NCI-H748 (cell line): ENCODE results near the gene TEX9.
"Not testable (repeated sequence)": the region's sequence is repeated elsewhere in the genome, so short reads cannot be mapped to it uniquely, and the experiment has no call there.

ENCODE experiments used
- DNase-seq: peaks from one replicate; lab custom pipeline; 2025; ENCODE audit not compliant: unreplicated experiment; lab: John Stamatoyannopoulos, UW

Gene TEX9

DNA sequence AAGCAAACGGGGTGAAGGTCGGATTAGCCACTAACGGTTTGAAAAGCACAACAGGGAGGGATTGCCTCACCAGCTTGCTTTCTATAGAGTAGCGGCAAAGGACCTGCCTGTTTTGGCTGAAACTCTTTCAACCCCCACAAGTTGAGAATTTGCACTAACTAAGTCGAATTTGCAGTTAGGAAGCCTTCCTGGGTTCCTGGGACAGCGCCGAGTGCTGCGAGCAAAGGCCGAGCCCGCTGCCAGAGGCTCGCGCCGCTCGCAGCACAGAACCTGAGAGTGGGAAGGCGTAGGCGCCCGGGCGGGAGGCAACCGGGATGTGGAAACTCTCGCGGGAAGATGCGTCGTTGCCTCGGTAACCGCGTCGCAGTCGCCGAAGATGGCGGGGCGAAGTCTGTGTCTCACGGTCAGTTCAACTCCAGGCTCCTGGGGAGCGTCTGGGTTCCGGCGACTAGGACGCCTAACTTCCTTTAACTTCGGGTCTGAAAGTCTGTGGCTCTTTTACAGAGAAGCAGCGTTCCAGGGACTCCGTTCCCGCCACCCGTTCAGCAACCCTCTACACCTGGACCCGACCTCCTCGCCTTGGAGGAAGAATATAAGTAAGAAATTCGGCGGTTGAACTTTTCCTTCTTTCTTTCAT, at the start of gene TEX9:
Gene TEX9, plus strand, starts transcription at position 352 of the 637 bp plus-strand sequence. Its CDS starts 25 bp downstream, at position 377.
- DNase-seq, result peak; percentile 87

DNA sequence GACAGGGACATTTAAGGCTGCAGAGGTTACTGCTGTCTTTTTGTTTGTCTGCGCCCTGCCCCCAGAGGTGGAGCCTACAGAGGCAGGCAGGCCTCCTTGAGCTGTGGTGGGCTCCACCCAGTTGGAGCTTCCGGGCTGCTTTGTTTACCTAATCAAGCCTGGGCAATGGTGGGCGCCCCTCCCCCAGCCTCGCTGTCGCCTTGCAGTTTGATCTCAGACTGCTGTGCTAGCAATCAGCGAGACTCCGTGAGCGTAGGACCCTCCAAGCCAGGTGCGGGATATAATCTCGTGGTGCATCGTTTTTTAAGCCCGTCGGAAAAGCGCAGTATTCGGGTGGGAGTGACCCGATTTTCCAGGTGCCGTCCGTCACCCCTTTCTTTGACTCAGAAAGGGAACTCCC, 48.7 kb upstream of the TEX9 start:
- not testable (repeated sequence) for DNase-seq

DNA sequence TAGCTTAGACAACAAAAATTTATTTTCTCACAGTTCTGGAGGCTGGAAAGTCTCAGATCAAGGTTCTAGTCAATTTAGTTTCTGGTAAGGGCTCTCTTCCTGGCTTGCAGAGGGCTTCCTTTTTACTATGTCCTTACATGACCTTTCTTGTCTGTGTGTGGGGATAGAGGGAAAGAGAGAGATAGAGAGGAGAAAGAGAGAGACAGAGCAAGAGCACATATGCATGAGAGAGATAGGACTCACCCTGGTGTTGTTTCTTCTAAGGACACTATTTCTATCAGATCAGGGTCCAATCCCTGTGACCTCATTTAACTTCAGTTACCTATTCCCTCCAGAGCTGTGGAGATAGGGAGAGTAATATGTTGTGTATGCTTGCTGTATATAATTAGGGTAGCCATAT, 44.9 kb upstream of the TEX9 start:
- DNase-seq, result no peak

DNA sequence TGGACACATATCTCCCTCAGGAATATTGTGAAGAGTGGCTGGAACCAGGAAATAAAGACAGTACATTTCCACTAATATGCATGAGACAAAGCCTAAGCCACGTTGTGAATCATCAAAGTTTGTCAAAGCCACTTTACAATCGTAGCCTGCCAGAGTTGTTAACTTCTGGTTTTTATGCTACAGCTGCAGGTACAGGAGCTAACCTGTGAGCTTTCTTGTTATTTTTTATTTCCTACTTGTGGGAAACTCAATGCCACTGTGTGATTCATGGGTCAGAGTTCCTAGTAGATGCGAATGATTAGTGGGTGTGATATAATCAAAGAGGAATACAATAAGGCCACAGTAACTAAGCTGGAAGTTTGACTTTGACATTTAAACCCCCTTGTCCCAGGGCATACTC, 44.4 kb upstream of the TEX9 start:
- no peak for DNase-seq

DNA sequence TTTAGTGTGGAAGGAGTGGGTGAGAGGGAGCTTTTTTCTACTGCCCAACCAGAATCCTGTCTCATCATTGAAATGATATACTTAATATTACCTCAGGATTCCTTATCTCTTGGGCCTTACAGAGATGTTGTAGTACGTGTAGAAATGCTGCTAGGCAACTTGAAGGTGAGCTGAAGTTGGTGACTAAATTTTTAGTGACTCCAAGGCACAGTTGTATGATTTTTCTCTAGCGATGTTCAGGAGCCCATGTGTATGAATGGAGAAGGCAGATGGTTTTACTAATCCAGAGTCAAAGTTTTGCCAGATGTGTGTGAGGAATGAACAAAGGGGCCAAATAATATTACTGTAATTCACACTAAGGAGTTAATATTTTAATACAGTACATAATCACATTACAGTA, 42.8 kb upstream of the TEX9 start:
- DNase-seq, result no peak

DNA sequence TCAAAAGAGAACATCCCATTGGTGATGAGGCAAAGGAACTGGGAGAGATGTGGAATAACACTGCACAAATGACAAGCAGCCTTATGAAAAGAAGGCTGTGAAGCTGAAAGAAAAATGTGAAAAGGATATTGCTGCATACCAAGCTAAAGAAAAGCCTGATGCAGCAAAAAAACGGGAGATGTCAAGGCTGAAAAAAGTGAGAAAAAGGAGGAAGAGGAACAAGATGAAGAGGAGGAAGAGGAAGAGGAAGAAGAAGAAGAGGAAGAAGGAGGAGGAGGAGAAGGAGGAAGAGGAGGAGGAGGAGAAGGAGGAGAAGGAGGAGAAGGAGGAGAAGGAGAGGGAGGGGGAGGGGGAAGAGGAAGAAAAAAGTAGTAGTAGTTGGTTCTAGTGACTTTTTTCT, 41.8 kb upstream of the TEX9 start:
- no peak for DNase-seq

DNA sequence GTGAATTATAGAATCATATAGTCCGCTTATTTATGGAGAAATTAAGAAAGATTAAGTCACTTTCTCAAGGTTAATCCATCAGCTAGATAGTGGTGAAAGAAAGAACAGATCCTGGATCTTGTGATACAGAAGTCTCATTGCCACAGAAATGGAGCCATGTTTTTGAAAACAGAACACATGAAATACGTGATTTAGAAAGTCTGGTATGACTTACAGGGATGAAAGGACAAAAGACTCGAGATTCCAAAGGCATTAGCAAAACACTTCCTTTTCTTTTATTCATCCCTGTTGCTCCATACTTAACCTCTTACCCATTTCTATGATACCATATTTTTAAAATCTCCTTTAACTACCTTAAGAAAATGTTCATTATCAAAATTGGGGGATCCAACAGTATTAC, 40.0 kb upstream of the TEX9 start:
- DNase-seq, result no peak

DNA sequence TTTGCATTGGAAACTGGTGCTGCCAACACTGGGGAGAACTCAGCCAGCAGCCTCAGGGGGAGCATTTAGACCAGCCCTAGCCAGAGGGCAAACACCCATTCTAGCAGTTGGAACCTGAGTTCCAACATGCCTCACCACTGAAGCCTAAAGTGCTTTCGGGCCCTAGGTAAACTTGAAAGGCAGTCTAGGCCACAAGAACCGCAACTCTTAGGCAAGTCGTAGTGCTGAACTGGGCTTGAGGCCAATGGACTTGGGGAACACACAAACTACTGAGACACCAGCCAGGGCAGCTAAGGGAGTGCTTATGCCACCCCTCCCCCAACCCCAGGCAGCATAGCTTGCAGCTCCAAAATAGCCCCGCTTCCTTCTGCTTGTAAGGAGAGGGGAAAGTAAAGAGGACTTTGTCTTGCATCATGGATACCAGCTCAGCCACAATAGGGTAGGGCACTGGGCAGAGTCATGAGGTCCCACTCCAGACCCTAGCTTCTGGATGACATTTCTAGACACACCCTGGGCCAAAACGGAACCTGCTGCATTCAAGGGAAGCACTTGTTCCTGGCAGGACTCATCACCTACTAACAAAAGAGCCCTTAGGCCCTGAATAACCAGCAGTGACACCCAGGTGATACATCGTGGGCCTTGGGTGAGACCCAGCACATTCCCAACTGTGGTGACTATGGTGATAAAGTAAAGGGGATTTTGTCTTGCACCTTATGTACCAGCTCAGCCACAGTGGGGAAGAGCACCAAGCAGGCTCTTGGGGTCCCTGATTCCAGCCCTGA, 37.3 kb upstream of the TEX9 start:
- DNase-seq, result no peak

DNA sequence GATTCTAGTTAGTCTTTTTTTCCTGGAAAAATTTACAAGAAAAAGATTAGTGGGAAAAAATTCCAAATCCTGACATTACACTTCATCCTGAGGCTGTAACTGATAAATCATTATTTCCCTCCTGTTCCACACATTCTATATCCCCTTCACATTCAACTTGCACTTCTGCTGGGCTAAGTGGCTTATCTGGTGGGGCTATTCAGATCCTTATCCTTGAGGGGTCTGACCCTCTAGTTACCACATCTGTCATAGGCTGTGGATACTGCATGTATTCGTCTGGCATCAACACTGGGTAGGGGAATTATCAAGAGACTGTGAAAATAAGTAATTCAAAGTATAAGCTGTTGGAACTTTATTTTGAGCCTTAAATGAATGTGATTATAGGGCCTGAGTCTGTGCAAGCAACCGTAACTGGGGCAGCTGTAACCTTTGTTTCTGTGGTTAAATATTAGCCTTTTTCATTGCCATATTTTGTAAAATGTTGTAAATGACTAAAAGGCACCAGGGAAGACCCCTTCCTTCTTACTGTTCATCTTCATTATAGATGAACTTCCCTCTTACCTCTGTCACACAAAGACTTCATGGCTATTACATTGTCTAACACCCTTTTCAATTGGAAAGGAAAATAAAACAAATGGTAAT, 28.0 kb upstream of the TEX9 start:
- no peak for DNase-seq

DNA sequence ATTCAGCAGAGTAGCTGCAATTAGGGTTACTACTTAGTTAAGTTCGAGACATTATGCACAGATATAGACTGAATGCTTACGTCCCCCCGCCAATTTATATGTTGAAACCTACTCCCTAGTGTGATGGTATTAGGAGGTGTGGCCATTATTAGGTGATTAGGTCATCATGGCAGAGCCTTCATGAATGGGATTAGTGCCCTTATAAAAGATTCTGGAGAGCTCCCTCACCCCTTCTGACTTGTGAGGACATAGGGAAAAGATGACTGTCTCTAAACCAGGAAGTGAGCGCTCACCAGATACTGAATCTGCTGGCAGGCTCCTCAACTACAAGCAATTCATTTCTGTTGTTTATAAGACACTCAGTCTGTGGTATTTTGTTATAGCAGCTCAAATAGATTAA, 25.6 kb upstream of the TEX9 start:
- no peak for DNase-seq

DNA sequence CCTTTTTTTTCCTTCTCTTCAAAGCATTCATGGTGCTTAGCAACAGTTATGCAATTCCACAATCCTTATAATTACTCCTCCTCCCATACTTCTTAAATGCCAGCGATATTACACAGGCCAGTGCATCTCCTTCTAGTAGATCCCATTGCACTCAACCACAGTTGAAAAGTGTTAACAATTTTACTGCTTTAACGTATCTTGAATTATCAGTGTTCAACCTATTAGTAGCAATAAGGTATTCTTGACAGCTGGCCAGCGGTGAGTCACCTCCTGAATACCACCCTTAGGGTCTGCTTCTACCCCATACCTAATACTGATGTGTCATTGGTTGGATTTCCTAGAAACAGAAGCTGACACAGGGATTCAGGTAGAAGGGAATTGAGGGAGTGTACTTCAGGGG, 24.0 kb upstream of the TEX9 start:
- DNase-seq, result no peak

DNA sequence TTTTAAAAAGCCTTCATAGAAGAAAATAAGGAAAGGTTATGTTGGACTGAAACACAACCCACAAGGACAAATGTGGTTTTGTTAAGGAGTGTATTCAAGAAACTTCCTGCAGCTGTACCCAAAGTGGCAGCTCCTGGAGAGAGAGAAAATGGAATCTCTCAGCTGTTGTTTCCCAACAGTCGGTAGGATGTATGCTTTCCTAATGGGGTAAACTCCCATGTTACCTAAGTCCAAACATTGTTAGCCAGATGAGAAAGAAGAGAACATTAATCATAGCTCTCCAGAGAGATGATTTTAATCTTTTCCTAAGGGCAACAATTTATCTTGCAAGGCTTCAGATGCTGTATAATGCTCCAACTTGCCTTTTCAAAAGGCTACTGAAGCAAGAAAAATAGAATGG, 22.6 kb upstream of the TEX9 start:
- DNase-seq, result peak; percentile 8

DNA sequence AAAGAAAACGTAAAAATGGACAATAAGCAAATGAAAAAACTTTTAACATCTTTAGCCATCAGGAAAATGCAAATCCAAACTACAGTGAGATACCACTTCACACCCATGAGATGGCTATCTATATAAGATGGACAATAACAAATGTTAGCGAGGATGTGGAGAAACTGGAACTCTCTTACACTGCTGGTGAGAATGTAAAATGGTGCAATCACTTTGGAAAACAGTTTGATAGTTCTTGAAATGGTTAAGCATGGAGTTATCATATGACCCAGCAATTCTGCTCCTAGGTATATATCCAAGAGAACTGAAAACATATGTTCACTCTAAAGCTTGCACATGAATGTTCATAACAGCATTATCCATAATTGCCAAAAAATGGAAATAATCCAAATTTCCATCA, 21.3 kb upstream of the TEX9 start:
- no peak for DNase-seq

DNA sequence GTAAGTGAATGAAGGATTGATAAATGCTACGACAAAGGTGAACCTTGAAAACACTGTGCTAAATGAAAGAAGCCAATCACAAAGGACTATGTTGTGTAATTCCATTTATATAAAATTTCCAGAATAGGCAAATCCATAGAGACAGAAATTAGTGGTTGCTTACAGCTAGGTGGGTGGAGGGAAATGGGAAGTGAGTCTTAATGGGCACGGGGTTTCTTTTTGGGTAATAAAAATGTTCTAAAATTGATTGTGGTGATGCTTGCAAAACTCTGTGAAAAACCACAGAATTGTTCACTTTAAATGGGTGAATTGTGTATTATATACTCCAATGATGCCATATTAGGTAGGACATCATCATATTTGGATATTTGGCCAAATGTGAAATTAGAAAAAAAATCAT, 20.9 kb upstream of the TEX9 start:
- DNase-seq, result no peak

DNA sequence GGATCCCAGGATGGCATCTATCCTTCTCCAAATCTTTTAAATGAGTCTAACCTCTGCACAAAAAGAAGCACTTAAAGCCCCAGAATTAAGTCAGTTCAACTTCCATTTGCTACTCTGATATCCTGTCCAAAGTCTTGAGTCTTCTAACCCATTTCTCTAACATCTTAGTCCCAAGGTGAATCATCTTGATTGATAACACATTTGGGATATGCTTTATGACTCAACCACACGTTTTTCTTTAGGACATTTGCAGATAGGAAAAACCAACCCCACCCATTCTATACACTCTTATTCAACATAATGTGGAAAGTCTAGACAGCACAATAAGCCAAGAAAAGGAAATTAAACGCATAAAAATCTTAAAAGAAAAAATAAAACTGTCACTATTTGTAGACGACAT, 18.8 kb upstream of the TEX9 start:
- DNase-seq, result no peak

DNA sequence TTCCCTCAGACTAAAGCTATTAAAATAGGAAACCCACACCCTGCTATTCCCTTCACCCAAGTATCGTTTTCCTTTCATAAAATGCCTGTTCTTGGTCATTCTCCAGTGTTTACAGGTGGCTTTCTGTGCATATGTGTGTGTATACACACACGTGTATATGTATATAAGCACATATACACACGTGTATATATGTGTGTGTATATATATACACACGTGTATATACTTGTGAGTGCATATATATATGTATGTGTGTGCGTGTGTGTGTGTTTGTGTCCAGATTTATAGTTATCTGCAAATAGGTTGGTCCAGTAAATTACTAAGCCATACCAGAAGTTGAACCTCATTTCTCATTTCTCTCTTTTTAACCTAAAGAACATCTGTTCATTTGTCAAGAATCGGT, 15.7 kb upstream of the TEX9 start:
- DNase-seq, result no peak

DNA sequence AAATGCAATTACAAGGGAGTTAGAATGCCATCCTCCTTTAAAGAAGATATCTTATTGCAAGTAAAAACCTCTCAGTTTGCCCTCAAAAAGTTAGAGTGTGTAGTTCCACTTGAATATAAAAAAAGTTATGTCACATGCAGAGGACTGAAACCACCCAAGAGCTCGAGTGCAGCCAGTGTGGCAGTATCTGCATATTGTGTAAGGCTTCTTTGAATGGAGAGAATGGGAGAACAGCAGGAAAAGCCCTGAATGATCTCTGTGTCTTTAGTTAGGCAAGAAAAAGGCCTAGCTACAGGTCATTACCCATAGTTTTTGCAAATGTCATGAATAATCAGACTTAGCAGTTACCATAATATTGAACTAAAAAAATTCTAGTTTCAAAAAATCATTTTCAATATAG, 13.9 kb upstream of the TEX9 start:
- no peak for DNase-seq

DNA sequence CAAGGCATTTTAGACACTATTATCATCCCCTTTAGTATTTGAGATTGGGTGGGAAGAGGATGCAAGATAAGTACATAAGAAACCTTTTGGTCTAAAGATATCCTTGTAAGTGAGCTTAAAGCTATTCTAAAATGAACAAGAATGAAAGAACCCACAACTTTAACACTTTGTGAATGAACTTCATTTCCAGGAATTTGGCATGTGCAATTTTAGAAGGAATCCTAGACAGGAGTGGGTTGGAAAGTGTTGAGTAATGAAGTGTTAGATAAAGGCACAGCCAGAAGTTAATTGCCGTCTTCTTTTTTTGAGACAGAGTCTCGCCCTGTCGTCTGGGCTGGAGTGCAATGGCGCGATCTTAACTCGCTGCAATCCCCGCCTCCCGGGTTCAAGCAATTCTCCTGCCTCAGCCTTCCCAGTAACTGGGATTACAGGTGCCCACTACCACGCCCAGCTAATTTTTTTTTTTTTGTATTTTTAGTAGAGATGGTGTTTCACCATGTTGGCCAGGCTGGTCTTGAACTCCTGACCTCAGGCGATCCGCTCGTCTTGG, 13.2 kb upstream of the TEX9 start:
- DNase-seq, result no peak

DNA sequence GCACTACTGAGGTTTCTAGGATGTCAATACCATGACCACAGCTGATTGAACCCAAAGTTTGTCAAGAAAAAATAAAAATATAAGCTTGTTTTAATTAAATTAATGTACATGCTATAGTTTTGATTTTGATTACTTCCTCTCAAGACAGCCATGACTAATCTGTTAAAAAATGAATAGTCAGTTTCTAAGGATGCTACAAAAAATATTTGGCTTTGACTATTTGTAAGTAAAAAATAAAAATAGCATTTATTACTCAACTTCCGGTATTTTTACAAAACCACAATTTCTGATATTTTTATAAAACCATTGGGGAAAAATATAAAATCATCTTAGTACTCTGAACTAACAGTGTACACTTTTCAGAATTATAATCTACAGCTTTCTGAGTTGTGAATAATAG, 12.1 kb upstream of the TEX9 start:
- DNase-seq, result no peak

DNA sequence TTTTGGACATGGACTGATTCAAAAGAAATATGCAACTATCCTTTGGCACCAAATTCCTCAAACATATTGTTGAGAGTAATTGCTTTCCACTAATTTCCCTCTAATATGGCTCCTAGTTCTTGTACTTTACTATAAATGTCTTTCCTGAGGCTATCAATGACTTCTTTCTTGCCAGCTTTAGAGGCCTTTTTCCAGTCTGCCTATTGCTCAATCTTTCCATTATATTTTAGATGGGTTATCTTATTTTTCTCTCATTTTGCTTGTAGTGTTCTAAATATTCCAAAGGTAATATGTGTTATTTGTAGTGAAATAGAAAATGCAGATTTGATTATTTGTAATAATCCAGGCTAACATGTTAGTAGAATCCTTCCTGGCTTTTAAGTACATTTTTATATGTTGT, 11.5 kb upstream of the TEX9 start:
- no peak for DNase-seq

DNA sequence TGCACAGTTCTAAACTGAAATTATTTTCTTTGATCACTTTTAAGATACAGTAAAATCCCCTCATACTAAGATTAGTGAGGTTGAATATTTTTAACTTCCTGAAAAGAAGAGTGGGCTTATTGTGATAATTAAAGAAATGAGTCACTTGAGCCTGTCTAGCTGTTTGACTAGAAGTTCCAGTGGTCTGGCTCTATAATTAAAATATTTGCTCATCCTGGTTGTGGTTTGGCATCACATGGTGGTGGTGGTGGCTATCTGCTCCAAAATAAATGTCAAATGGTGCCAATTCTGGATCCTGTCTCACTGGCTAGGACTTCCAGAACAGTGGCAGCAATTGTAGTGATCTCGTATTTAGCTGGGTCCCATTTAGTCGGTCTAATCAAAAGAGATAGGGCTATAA, 8.6 kb upstream of the TEX9 start:
- DNase-seq, result no peak

DNA sequence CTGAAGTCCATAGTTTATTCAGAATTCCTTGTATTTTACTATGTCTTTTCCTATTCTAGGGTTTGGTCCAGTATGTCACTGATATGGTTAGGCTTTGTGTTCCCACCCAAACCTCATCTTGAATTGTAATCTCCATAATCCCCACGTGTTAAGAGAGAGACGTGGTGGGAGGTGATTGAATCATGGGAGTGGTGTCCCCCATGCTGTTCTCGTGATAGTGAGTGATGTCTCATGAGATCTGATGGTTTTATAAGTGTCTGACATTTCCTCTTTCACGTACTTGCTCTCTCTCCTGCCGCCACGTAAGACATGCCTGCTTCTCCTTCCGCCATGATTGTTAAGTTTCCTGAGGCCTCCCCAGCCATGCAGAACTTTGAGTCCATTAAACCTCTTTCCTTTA, 6.6 kb upstream of the TEX9 start:
- DNase-seq, result no peak
